GM18505 (cell line): ENCODE data around the gene EPHA2.

ENCODE experiments used
- ATAC-seq: cut with Tn5 transposase; IDR thresholded peaks from one replicate; pipeline ENCODE4 v1.9.1; 2021; ENCODE audit not compliant: unreplicated experiment
- POLR2A ChIP-seq: IDR thresholded peaks from 4 replicates; pipeline ENCODE4 v1.6.1; 2011; ENCODE audit warnings: borderline replicate concordance; ENCODE audit not compliant: insufficient read depth, insufficient read length; ENCODE audit errors: extremely low read depth

EPHA2 gene

GRCh38 chr1:16178596-16179497, 23.0 kb upstream of the EPHA2 start:
- ATAC-seq, result no peak
- TF ChIP-seq POLR2A, result no peak

GRCh38 chr1:16177306-16177705, 21.4 kb upstream of the EPHA2 start:
- TF ChIP-seq POLR2A, result no peak
- no peak for ATAC-seq

GRCh38 chr1:16176653-16177052, 20.8 kb upstream of the EPHA2 start:
- no peak for ATAC-seq
- no peak for TF ChIP-seq POLR2A

- ATAC-seq, result no peak
- no peak for TF ChIP-seq POLR2A
Observed at GRCh38 chr1:16175610-16176553, 20.0 kb upstream of the EPHA2 start.

- TF ChIP-seq POLR2A, result no peak
- no peak for ATAC-seq
Observed at GRCh38 chr1:16174886-16175598, 19.2 kb upstream of the EPHA2 start.

GRCh38 chr1:16174261-16174868, 18.5 kb upstream of the EPHA2 start:
- no peak for TF ChIP-seq POLR2A
- ATAC-seq, result no peak

- no peak for ATAC-seq
- no peak for TF ChIP-seq POLR2A
Observed at GRCh38 chr1:16173447-16174260, 17.8 kb upstream of the EPHA2 start.

GRCh38 chr1:16172964-16173446, 17.1 kb upstream of the EPHA2 start:
- no peak for ATAC-seq
- no peak for TF ChIP-seq POLR2A

GRCh38 chr1:16172218-16172830, 16.5 kb upstream of the EPHA2 start:
- ATAC-seq, result no peak
- no peak for TF ChIP-seq POLR2A

GRCh38 chr1:16171314-16172151, 15.7 kb upstream of the EPHA2 start:
- TF ChIP-seq POLR2A, result no peak
- ATAC-seq, result no peak

GRCh38 chr1:16170283-16170673, 14.4 kb upstream of the EPHA2 start:
- ATAC-seq, result no peak
- no peak for TF ChIP-seq POLR2A
